Measurements from ENCODE around the gene DNAAF9.

DNA sequence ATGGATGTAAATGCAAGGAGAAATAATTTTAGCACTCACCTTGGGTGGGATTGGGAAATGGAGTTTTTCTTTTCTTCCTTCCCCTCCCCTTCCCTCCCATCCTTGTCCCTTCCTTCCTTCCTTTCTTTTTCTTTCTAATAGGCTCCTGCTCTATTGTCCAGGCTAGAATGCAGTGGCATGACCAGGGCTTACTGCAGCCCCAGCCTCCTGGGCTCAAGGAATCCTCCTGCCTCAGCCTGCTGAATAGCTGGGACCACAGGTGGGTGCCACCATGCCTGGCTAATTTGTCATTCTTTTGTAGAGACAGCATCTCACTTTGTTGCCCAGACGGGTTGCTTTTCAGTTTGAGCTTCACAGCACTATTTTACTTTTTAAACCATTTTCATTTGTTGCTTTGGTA, 41.9 kb upstream of the DNAAF9 start:
- TF ChIP-seq CTCF (IDR thresholded peaks at IDR 0.05; ENCODE audit: insufficient read depth, low read depth, low read length) (no peak), EZH2 (IDR thresholded peaks at IDR 0.05; ENCODE audit: insufficient read depth, low read length) (no peak)
